ENCODE measurements around the gene ZNF232. TPM values are rescaled to one million over a fixed set of nuclear protein-coding genes. Genes with fewer than 3 reads are reported as not detected.
"Not testable (repeated sequence)": the region's sequence is repeated elsewhere in the genome, so short reads cannot be mapped to it uniquely, and the experiment has no call there.

Gene ZNF232
- total RNA-seq, 2 experiments from 2014 or later: 2.1 to 3.6 TPM

GRCh38 chr17:5130261-5130660, 18.6 kb upstream of the ZNF232 start:
- CTCF ChIA-PET; H3K4me1 Mint-ChIP-seq (ENCODE audit: low read depth); H3K9me3 Mint-ChIP-seq; POLR2A ChIA-PET; H3K27ac Mint-ChIP-seq; H3K4me3 ChIP-seq (ENCODE audit: low read length); H3K36me3 ChIP-seq (ENCODE audit: insufficient read depth, low read length); DNase-seq; H3K27me3 ChIP-seq (ENCODE audit: control insufficient read depth in 1 of 2, insufficient read depth in 2 of 2, low read length in 2 of 2); H3K36me3 Mint-ChIP-seq (ENCODE audit: low read depth); H3K4me1 ChIP-seq (ENCODE audit: insufficient read depth, low read length); H3K27ac ChIP-seq (ENCODE audit: low read depth in 1 of 2, low read length in 2 of 2); H3K4me3 Mint-ChIP-seq; H3K9me3 ChIP-seq (ENCODE audit: control insufficient read depth in 1 of 2, insufficient read depth in 1 of 2, low read length in 2 of 2); ATAC-seq (ENCODE audit: poor library complexity); intact Hi-C loops (cut with DNase I, micrococcal nuclease): not testable (repeated sequence)
- peaks cover 24% of the 10 kb centered on the region for H3K27me3 Mint-ChIP-seq

- intact Hi-C loops (cut with DNase I, micrococcal nuclease); H3K4me1 Mint-ChIP-seq (ENCODE audit: low read depth); POLR2A ChIA-PET; H3K27me3 ChIP-seq (ENCODE audit: control insufficient read depth in 1 of 2, insufficient read depth in 2 of 2, low read length in 2 of 2); H3K4me1 ChIP-seq (ENCODE audit: insufficient read depth, low read length); H3K4me3 Mint-ChIP-seq; H3K27ac ChIP-seq (ENCODE audit: low read depth in 1 of 2, low read length in 2 of 2); ATAC-seq (ENCODE audit: poor library complexity); H3K9me3 ChIP-seq (ENCODE audit: control insufficient read depth in 1 of 2, insufficient read depth in 1 of 2, low read length in 2 of 2); H3K9me3 Mint-ChIP-seq; H3K36me3 Mint-ChIP-seq (ENCODE audit: low read depth); H3K27ac Mint-ChIP-seq; H3K36me3 ChIP-seq (ENCODE audit: insufficient read depth, low read length); H3K4me3 ChIP-seq (ENCODE audit: low read length); CTCF ChIA-PET: not testable (repeated sequence)
- H3K27me3 Mint-ChIP-seq: peaks cover 29% of the 10 kb centered on the region
- peak in 1 of 14 experiments; percentile 16 for DNase-seq
Measured at GRCh38 chr17:5129770-5130169, 18.1 kb upstream of the ZNF232 start.

- ChIA-PET POLR2A (no interaction called here), CTCF (no interaction called here)
- Histone ChIP-seq H3K27ac (ENCODE audit: low read depth in 1 of 2, low read length in 2 of 2) (no peak overlapping the region), H3K4me1 (ENCODE audit: insufficient read depth, low read length) (no peaks in the 10 kb centered on the region), H3K9me3 (ENCODE audit: control insufficient read depth in 1 of 2, insufficient read depth in 1 of 2, low read length in 2 of 2) (no peaks in the 10 kb centered on the region), H3K4me3 (ENCODE audit: low read length) (no peak overlapping the region), H3K27me3 (ENCODE audit: control insufficient read depth in 1 of 2, insufficient read depth in 2 of 2, low read length in 2 of 2) (peaks cover 3 to 4% of the 10 kb centered on the region in 2 experiments), H3K36me3 (ENCODE audit: insufficient read depth, low read length) (no peaks in the 10 kb centered on the region)
- Mint-ChIP-seq H3K4me1 (ENCODE audit: low read depth) (no peaks in the 10 kb centered on the region), H3K27ac (no peak overlapping the region), H3K27me3 (peaks cover 36% of the 10 kb centered on the region), H3K4me3 (no peak overlapping the region), H3K36me3 (ENCODE audit: low read depth) (no peaks in the 10 kb centered on the region), H3K9me3 (no peaks in the 10 kb centered on the region)
- TF ChIP-seq, protein P1, sequence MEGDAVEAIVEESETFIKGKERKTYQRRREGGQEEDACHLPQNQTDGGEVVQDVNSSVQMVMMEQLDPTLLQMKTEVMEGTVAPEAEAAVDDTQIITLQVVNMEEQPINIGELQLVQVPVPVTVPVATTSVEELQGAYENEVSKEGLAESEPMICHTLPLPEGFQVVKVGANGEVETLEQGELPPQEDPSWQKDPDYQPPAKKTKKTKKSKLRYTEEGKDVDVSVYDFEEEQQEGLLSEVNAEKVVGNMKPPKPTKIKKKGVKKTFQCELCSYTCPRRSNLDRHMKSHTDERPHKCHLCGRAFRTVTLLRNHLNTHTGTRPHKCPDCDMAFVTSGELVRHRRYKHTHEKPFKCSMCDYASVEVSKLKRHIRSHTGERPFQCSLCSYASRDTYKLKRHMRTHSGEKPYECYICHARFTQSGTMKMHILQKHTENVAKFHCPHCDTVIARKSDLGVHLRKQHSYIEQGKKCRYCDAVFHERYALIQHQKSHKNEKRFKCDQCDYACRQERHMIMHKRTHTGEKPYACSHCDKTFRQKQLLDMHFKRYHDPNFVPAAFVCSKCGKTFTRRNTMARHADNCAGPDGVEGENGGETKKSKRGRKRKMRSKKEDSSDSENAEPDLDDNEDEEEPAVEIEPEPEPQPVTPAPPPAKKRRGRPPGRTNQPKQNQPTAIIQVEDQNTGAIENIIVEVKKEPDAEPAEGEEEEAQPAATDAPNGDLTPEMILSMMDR (IDR thresholded peaks at IDR 0.05): no peak
- ATAC-seq (ENCODE audit: poor library complexity): no peak
- intact Hi-C loops (cut with DNase I, micrococcal nuclease): no loop called here
- no peak for DNase-seq
Measured at GRCh38 chr17:5128905-5129535, 17.3 kb upstream of the ZNF232 start.

DNA sequence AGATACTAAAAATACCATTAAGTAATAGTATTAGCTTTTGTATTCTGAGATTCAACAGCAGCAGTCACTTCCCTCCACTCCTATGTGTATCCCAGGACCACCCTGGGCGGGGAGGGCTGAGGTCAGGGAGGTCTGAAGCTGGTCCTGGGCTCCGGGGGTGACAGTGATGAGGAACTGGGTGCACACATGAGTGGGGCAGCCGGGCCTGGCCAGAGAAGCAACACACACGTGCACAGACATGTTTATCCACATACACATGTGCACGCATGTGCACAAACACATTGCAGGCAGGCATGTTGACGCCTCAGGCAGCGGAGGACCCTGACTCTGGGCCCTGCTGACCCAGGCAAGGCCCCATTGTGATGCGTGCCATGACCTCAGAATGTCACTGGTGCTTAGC, 16.7 kb upstream of the ZNF232 start:
- not testable (repeated sequence) for H3K4me1 Mint-ChIP-seq (ENCODE audit: low read depth)

More for the DNA sequence above, 16.7 kb upstream of the ZNF232 start:
- H3K4me3 ChIP-seq (ENCODE audit: low read length); DNase-seq; POLR2A ChIA-PET; H3K4me1 ChIP-seq (ENCODE audit: insufficient read depth, low read length); H3K27ac ChIP-seq (ENCODE audit: low read depth in 1 of 2, low read length in 2 of 2); ATAC-seq (ENCODE audit: poor library complexity); H3K36me3 Mint-ChIP-seq (ENCODE audit: low read depth); H3K9me3 ChIP-seq (ENCODE audit: control insufficient read depth in 1 of 2, insufficient read depth in 1 of 2, low read length in 2 of 2); intact Hi-C loops (cut with DNase I, micrococcal nuclease); H3K27ac Mint-ChIP-seq; H3K27me3 ChIP-seq (ENCODE audit: control insufficient read depth in 1 of 2, insufficient read depth in 2 of 2, low read length in 2 of 2); CTCF ChIA-PET; H3K4me3 Mint-ChIP-seq; H3K36me3 ChIP-seq (ENCODE audit: insufficient read depth, low read length); H3K9me3 Mint-ChIP-seq: not testable (repeated sequence)
- H3K27me3 Mint-ChIP-seq: peaks cover 42% of the 10 kb centered on the region
